K562 (cell line): ENCODE data around the gene MTFMT. TPM values are rescaled to one million over a fixed set of nuclear protein-coding genes. Genes with fewer than 3 reads are reported as not detected.

Experiments
- ATAC-seq: fragments of 200-7000 bp; cut with Tn5 transposase; 3 replicates; pipeline ENCODE4 v1.9.1; 2020; ENCODE audit warnings: moderate library complexity
- Bru-seq: library from RNA; stranded (reverse); fragments of 400-500 nt; gene quantifications from one replicate; lab custom pipeline; 2021; lab: Mats Ljungman, UMichigan
- BruChase-seq, 2 experiments: library from RNA; stranded (reverse); fragments of 400-500 nt; gene quantifications; one replicate each; lab custom pipeline; 2021; lab: Mats Ljungman, UMichigan
- BruUV-seq: library from RNA; stranded (reverse); fragments of 400-500 nt; replicated peaks from 2 replicates; lab custom pipeline; 2021; lab: Mats Ljungman, UMichigan
- CTCF ChIA-PET: fragments of 300-600 bp; formaldehyde crosslinking; extraction: SDS; loops from one replicate; lab custom pipeline; 2021; ENCODE audit warnings: low intra/inter-chr PET ratio; lab: Yijun Ruan, JAX
- POLR2A ChIA-PET: fragments of 300-600, 350-650 bp; sonication (Branson Sonifier 250); formaldehyde crosslinking; extraction: SDS; loops from one replicate; lab custom pipeline; 2021; ENCODE audit warnings: antibody characterized with exemption, inconsistent platforms; lab: Yijun Ruan, JAX
- DNase-seq, 4 experiments: peaks; one replicate each; pipeline versions ENCODE4 v3.0.0 to v3.0.0-alpha.2; 2011 to 2018; ENCODE audit warnings: low spot score in 3 of 4, mixed read lengths in 3 of 4; ENCODE audit errors: extremely low read depth in 1 of 4
- FAIRE-seq: peaks from 2 replicates; lab custom pipeline; 2011; peaks lifted over from hg19 to GRCh38; lab: Jason Lieb, UNC
- H2AFZ ChIP-seq: 2 replicates; pipeline ENCODE4 v1.6.0; 2011; ENCODE audit warnings: low read depth, low read length, control low read depth, inconsistent platforms
- H3K27ac ChIP-seq: fragments of 200-600 bp; 3 replicates; pipeline ENCODE4 v1.8.0; 2011; ENCODE audit warnings: low read depth, mild to moderate bottlenecking, control low read depth, inconsistent platforms, low read length, moderate library complexity, mixed read lengths; ENCODE audit errors: extremely low read depth
- H3K27me3 ChIP-seq, 2 experiments: fragments of 300-600 bp in 1 of 2; 2 replicates in 1 of 2; 3 replicates in 1 of 2; pipeline versions ENCODE4 v1.6.0 to v1.8.0; 2011; ENCODE audit warnings: inconsistent platforms in 2 of 2, low read length in 2 of 2, mild to moderate bottlenecking in 1 of 2, mixed read lengths in 1 of 2, moderate library complexity in 1 of 2; ENCODE audit not compliant: control insufficient read depth in 2 of 2, insufficient read depth in 2 of 2
- H3K36me3 ChIP-seq: fragments of 300-600 bp; 3 replicates; pipeline ENCODE4 v1.8.0; 2011; ENCODE audit warnings: mild to moderate bottlenecking, low read length, inconsistent platforms; ENCODE audit not compliant: control insufficient read depth, insufficient read depth
- H3K4me1 ChIP-seq, 2 experiments: fragments of 200-600 bp in 1 of 2; replicated peaks in 1 of 2; 2 replicates in 1 of 2; 3 replicates in 1 of 2; pipeline versions ENCODE4 v1.5.1 to v1.8.0; 2011; ENCODE audit warnings: inconsistent platforms in 2 of 2, low read length in 2 of 2, mild to moderate bottlenecking in 1 of 2, mixed read lengths in 1 of 2, moderate library complexity in 1 of 2; ENCODE audit not compliant: control insufficient read depth in 2 of 2, insufficient read depth in 2 of 2
- H3K4me2 ChIP-seq: 2 replicates; pipeline ENCODE4 v1.6.1; 2011; ENCODE audit warnings: low read length, control low read depth, inconsistent platforms, mixed read lengths; ENCODE audit not compliant: insufficient read depth
- H3K4me3 ChIP-seq: fragments of 200-600 bp; sonication (generic), shearing (Covaris generic); 2 replicates; pipeline ENCODE4 v1.5.1; 2016; ENCODE audit warnings: control low read depth, inconsistent platforms
- H3K79me2 ChIP-seq: fragments of 200-600 bp; 3 replicates; pipeline ENCODE4 v1.8.0; 2011; ENCODE audit warnings: low read length, inconsistent platforms; ENCODE audit not compliant: control insufficient read depth, insufficient read depth
- H3K9ac ChIP-seq, 2 experiments: 2 replicates each; pipeline versions ENCODE4 v1.6.0 to v1.6.1; 2011; ENCODE audit warnings: low read depth in 2 of 2, low read length in 2 of 2, control low read depth in 1 of 2, inconsistent platforms in 1 of 2, mild to moderate bottlenecking in 1 of 2, mixed read lengths in 1 of 2; ENCODE audit not compliant: insufficient read depth in 1 of 2
- H3K9me1 ChIP-seq: one replicate; pipeline ENCODE4 v1.6.0; 2011; ENCODE audit warnings: inconsistent platforms, mild to moderate bottlenecking, low read length, moderate library complexity; ENCODE audit not compliant: control insufficient read depth, insufficient read depth
- H3K9me3 ChIP-seq: replicated peaks from 2 replicates; pipeline ENCODE4 v1.5.1; 2011; ENCODE audit warnings: low read depth, low read length, inconsistent platforms; ENCODE audit not compliant: control insufficient read depth, insufficient read depth
- H4K20me1 ChIP-seq: replicated peaks from 2 replicates; pipeline ENCODE4 v1.6.1; 2011; ENCODE audit warnings: low read length, inconsistent platforms, mixed read lengths; ENCODE audit not compliant: control insufficient read depth, insufficient read depth
- BDP1 ChIP-seq: IDR thresholded peaks from 3 replicates; pipeline ENCODE4 v1.6.1; 2011; ENCODE audit not compliant: insufficient read length, insufficient read depth
- KAT7 ChIP-seq: sonication (generic); formaldehyde crosslinking; IDR thresholded peaks from 2 replicates; pipeline ENCODE4 v1.8.0; 2022; ENCODE audit warnings: missing genetic modification reagents, mild to moderate bottlenecking, borderline replicate concordance
- PTTG1 ChIP-seq: fragments of 450-650 bp; IDR thresholded peaks from 2 replicates; pipeline ENCODE4 v1.6.1; 2016; ENCODE audit warnings: low read depth, mild to moderate bottlenecking, missing genetic modification characterization, missing compliant biosample characterization
- WGBS: fragments of 100-300 bp; shearing (Covaris generic); methylation state at CpG from one replicate; pipeline ENCODE4 v1.1.6; 2016; ENCODE audit warnings: low coverage, mixed read lengths; ENCODE audit not compliant: insufficient coverage; ENCODE audit errors: missing lambda C conversion rate; 5-methylcytosine and 5-hydroxymethylcytosine counted together
- in situ Hi-C: fragments of 300-500 bp; cut with MboI; formaldehyde crosslinking; loops from 4 replicates; pipeline ENCODE4 v1.15.0; 2018; ENCODE audit warnings: inconsistent platforms, mixed read lengths
- intact Hi-C: fragments of 100-400 bp; cut with micrococcal nuclease; formaldehyde crosslinking; loops from 2 replicates; pipeline ENCODE4 v1.14.2; 2022
- long read RNA-seq, 3 experiments: library from polyadenylated mRNA in 2 of 3; library from RNA in 1 of 3; unstranded in 2 of 3; stranded (forward) in 1 of 3; transcript quantifications; one replicate each; pipeline ENCODE4 v2.0.0, GENCODE V29; 2019 to 2022
- polyA minus RNA-seq, 3 experiments: library from RNA; depleted of rRNA, polyadenylated mRNA; stranded (reverse); fragments of >200 nt; gene quantifications; 2 replicates each; pipeline ENCODE4 v1.2.3, GENCODE V29; 2011
- polyA plus RNA-seq, 8 experiments: library from polyadenylated mRNA; depleted of rRNA in 4 of 8; stranded (reverse) in 5 of 8; unstranded in 3 of 8; fragments of >200 nt; fragmentation: Nextera tagmentation in 2 of 8; fragmentation: Illumina TruSeq in 1 of 8; extraction: Ambion mirVana in 2 of 8; extraction: Trizol in 1 of 8; gene quantifications; 2 replicates each; pipeline versions ENCODE4 v1.2.1 to v1.2.3, GENCODE V29; 2011 to 2014; ENCODE audit warnings: inconsistent platforms in 1 of 8, missing spikeins in 1 of 8
- total RNA-seq, 7 experiments: library from RNA; depleted of rRNA in 6 of 7; stranded (reverse); fragments of >200 nt in 6 of 7; fragmentation: Illumina TruSeq in 2 of 7; extraction: Trizol in 2 of 7; gene quantifications; 2 replicates each; pipeline versions ENCODE4 v1.2.1 to v1.2.3, GENCODE V29; 2011 to 2021; ENCODE audit warnings: low replicate concordance in 1 of 7
- TF ChIP-seq, protein P1 (sequence below): fragments of 450-650 bp; IDR thresholded peaks from one replicate; pipeline ENCODE4 v1.6.1; 2018; ENCODE audit warnings: mild to moderate bottlenecking, moderate library complexity; ENCODE audit not compliant: partially characterized antibody
- TF ChIP-seq, protein P2 (sequence below): fragments of 150-350 bp; IDR thresholded peaks from 2 replicates; pipeline ENCODE4 v1.6.1; 2014; ENCODE audit warnings: low read depth, mild to moderate bottlenecking, low read length, borderline replicate concordance
- TF ChIP-seq, protein P3 (sequence below): IDR thresholded peaks from 3 replicates; pipeline ENCODE4 v1.6.1; 2011; ENCODE audit warnings: borderline replicate concordance, mild to moderate bottlenecking; ENCODE audit not compliant: insufficient read length, insufficient read depth

The MTFMT gene
- 10.2 and 20.8 TPM in 2 replicates for total RNA-seq (2011; cell fraction: chromatin; rRNA removed; ENCODE audit: low replicate concordance)
- total RNA-seq (2011; cell fraction: nucleolus; rRNA removed): 4.7 and 7.4 TPM in 2 replicates
- 5.7 and 13.3 TPM in 2 replicates for total RNA-seq (2011; cell fraction: nucleoplasm; rRNA removed)
- 18.6 and 31.1 TPM in 2 replicates for total RNA-seq (2014; rRNA removed)
- total RNA-seq (2014; rRNA removed; fragmentation: Illumina TruSeq; extraction: Trizol): 18.2 and 19.6 TPM in 2 replicates
- total RNA-seq (2015; rRNA removed; fragmentation: Illumina TruSeq; extraction: Trizol): 13.7 and 14.1 TPM in 2 replicates
- total RNA-seq (2021): 17.3 and 17.6 TPM in 2 replicates
- polyA plus RNA-seq (2011; rRNA removed): 16.4 and 16.7 TPM in 2 replicates
- 7.9 and 10.5 TPM in 2 replicates for polyA plus RNA-seq (2011; cell fraction: cytosol; rRNA removed)
- polyA plus RNA-seq (2011; cell fraction: nucleus; rRNA removed): 7.4 and 8.6 TPM in 2 replicates
- polyA plus RNA-seq (2012): 8.5 and 10.3 TPM in 2 replicates
- polyA plus RNA-seq (2014; fragmentation: Illumina TruSeq; extraction: Trizol): 14.8 and 16.2 TPM in 2 replicates
- polyA plus RNA-seq (2014; fragmentation: Nextera tagmentation; extraction: Ambion mirVana): 1 to 10 TPM; 1.4 to 2.2 TPM
- 14.0 and 15.9 TPM in 2 replicates for polyA plus RNA-seq (2014; rRNA removed)
- polyA minus RNA-seq (2011; rRNA and poly(A)+ RNA removed): 10.1 and 16.2 TPM in 2 replicates
- 7.3 and 8.2 TPM in 2 replicates for polyA minus RNA-seq (2011; cell fraction: cytosol; rRNA and poly(A)+ RNA removed)
- 7.0 and 7.3 TPM in 2 replicates for polyA minus RNA-seq (2011; cell fraction: nucleus; rRNA and poly(A)+ RNA removed)
- percentile 75 among the genes with signal in this experiment for Bru-seq, nascent RNA
- BruChase-seq, experiment 1, labeled RNA remaining after a 2-hour chase: percentile 72 among the genes with signal in this experiment
- percentile 70 among the genes with signal in this experiment for BruChase-seq, experiment 2, labeled RNA remaining after a 6-hour chase
- long read RNA-seq, experiment 1, transcript MTFMT-201 (9 exons, 2,734 nt): major isoform, 36 of 54 reads
- long read RNA-seq, experiment 1, partial matches to known transcripts: 6 of 54 reads
- long read RNA-seq, experiment 1, other reads (novel, unspliced or antisense): 10 of 54 reads
- long read RNA-seq, experiment 2, transcript MTFMT-201 (9 exons, 2,734 nt): major isoform, 23 of 34 reads
- long read RNA-seq, experiment 2, partial matches to known transcripts: 3 of 34 reads
- long read RNA-seq, experiment 2, other reads (novel, unspliced or antisense): 8 of 34 reads
- long read RNA-seq, experiment 3, transcript MTFMT-201 (9 exons, 2,734 nt): major isoform, 15 of 16 reads
- long read RNA-seq, experiment 3, partial matches to known transcripts: 0 of 16 reads
- long read RNA-seq, experiment 3, other reads (novel, unspliced or antisense): 1 of 16 reads

- DNase-seq (peak; percentile 91 to 99 (median 98)), ATAC-seq (peak; percentile 96), FAIRE-seq (peak; percentile 70)
- peak within 1 kb of the TSS; percentile 84 for H3K4me3 ChIP-seq
- H3K9ac ChIP-seq: peak within 1 kb of the TSS; percentile 70 to 97
- no peaks in the 10 kb centered on the region for H3K27me3 ChIP-seq
- H3K4me1 ChIP-seq: peaks cover 8 to 13% of the 10 kb centered on the region in 2 experiments; a peak in 4 of 5 replicates
- no peaks in the 10 kb centered on the region for H4K20me1 ChIP-seq
- CTCF ChIA-PET: interaction anchor here (0.7 kb wide), 1 partner anchor 301 kb away, joined by 4 read pairs; no protein-coding TSS in a partner anchor
- WGBS: under 1% methylated on average over 46 of the region's 73 CpGs
- H3K36me3 ChIP-seq: peaks cover 20% of the 10 kb centered on the region
- H3K9me3 ChIP-seq: no peaks in the 10 kb centered on the region
- POLR2A ChIA-PET: no interaction called here
- H3K79me2 ChIP-seq: peaks cover 19% of the 10 kb centered on the region
- in situ Hi-C loops (no loop called here), intact Hi-C loops (no loop called here)
- H3K27ac ChIP-seq: peak within 1 kb of the TSS; percentile 61
- H3K4me2 ChIP-seq: peak within 1 kb of the TSS; percentile 84
- H2AFZ ChIP-seq: peak within 1 kb of the TSS; percentile 93
- no TSS peak for BruUV-seq
- H3K9me1 ChIP-seq: no peaks in the 10 kb centered on the region
- TF ChIP-seq, protein P1, sequence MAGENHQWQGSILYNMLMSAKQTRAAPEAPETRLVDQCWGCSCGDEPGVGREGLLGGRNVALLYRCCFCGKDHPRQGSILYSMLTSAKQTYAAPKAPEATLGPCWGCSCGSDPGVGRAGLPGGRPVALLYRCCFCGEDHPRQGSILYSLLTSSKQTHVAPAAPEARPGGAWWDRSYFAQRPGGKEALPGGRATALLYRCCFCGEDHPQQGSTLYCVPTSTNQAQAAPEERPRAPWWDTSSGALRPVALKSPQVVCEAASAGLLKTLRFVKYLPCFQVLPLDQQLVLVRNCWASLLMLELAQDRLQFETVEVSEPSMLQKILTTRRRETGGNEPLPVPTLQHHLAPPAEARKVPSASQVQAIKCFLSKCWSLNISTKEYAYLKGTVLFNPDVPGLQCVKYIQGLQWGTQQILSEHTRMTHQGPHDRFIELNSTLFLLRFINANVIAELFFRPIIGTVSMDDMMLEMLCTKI: no peak
- TF ChIP-seq KAT7 (CRISPR knock-in tag) (peak; percentile 78; the same call in 1 of the 2 replicates), BDP1 (no peak), PTTG1 (tag) (no peak)
- TF ChIP-seq, protein P2, sequence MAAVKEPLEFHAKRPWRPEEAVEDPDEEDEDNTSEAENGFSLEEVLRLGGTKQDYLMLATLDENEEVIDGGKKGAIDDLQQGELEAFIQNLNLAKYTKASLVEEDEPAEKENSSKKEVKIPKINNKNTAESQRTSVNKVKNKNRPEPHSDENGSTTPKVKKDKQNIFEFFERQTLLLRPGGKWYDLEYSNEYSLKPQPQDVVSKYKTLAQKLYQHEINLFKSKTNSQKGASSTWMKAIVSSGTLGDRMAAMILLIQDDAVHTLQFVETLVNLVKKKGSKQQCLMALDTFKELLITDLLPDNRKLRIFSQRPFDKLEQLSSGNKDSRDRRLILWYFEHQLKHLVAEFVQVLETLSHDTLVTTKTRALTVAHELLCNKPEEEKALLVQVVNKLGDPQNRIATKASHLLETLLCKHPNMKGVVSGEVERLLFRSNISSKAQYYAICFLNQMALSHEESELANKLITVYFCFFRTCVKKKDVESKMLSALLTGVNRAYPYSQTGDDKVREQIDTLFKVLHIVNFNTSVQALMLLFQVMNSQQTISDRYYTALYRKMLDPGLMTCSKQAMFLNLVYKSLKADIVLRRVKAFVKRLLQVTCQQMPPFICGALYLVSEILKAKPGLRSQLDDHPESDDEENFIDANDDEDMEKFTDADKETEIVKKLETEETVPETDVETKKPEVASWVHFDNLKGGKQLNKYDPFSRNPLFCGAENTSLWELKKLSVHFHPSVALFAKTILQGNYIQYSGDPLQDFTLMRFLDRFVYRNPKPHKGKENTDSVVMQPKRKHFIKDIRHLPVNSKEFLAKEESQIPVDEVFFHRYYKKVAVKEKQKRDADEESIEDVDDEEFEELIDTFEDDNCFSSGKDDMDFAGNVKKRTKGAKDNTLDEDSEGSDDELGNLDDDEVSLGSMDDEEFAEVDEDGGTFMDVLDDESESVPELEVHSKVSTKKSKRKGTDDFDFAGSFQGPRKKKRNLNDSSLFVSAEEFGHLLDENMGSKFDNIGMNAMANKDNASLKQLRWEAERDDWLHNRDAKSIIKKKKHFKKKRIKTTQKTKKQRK: no peak
- TF ChIP-seq, protein P3, sequence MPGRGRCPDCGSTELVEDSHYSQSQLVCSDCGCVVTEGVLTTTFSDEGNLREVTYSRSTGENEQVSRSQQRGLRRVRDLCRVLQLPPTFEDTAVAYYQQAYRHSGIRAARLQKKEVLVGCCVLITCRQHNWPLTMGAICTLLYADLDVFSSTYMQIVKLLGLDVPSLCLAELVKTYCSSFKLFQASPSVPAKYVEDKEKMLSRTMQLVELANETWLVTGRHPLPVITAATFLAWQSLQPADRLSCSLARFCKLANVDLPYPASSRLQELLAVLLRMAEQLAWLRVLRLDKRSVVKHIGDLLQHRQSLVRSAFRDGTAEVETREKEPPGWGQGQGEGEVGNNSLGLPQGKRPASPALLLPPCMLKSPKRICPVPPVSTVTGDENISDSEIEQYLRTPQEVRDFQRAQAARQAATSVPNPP: no peak
These were observed at the start of gene MTFMT for GRCh38 chr15:65028921-65029735. Gene MTFMT (minus strand): TSS chr15:65029639. CDS start chr15:65029613, 26 bp downstream.
